GM19025 (cell line): Measurements from ENCODE around the gene S100A14.
"Not testable (repeated sequence)": the region's sequence is repeated elsewhere in the genome, so short reads cannot be mapped to it uniquely, and the experiment has no call there.

Experiments
- ATAC-seq: cut with Tn5 transposase; IDR thresholded peaks from one replicate; pipeline ENCODE4 v1.9.1; 2021; ENCODE audit warnings: mild to moderate bottlenecking, low read depth, moderate library complexity; ENCODE audit not compliant: unreplicated experiment

S100A14 gene

DNA sequence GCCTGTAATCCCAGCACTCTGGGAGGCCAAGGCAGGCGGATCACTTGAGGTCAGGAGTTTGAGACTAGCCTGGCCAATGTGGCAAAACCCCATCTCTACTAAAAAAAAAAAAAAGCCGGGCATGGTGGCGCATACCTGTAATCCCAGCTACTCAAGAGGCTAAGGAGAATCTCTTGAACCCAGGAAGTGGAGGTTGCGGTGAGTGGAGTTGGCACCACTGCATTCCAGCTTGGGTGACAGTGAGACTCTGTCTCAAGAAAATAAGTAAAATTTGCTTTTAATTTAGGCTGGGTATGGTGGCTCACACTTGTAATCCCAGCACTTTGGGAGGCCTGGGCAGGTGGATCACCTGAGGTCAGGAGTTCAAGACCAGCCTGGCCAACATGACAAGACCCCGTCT lies 24.1 kb upstream of the S100A14 start:
- not testable (repeated sequence) for ATAC-seq

DNA sequence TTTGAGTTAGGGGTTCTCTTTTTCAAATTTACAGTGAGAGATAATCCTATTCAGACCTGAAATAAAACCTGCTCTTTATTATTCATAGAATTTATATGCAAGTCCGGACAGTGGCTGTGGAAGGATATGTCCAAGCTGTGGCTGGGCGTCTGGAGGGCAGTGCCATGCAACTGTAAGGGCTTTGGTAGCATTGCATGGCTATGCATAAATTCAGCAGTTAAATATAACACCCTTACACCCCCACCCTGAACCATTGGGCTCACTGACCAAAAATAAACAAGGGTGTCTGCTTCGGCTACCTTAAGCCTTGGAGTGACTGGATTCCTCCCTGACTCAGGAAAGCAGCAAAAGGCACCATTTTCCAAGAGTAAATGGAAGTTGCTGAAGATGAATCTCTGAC lies 23.2 kb upstream of the S100A14 start:
- ATAC-seq = no peak

GRCh38 chr1:153638261-153638660 lies 22.1 kb upstream of the S100A14 start:
- ATAC-seq = no peak

DNA sequence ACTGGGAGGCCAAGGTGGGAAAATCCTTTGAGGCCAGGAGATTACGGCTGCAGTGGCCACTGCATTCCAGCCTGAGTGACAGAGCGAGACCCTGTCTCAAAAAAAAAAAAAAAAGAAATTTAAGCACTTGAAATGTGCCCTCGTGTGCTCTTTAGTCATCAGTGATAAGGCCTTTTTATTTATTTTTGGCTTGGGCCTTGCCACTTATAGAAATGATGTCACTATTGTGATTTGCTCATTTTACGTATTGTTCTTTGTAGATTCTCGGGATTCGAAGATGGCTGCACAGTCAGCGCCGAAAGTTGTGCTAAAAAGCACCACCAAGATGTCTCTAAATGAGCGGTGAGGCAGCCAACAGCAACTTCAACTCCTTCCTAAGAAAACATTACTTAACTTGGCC lies 20.2 kb upstream of the S100A14 start:
- ATAC-seq = no peak

DNA sequence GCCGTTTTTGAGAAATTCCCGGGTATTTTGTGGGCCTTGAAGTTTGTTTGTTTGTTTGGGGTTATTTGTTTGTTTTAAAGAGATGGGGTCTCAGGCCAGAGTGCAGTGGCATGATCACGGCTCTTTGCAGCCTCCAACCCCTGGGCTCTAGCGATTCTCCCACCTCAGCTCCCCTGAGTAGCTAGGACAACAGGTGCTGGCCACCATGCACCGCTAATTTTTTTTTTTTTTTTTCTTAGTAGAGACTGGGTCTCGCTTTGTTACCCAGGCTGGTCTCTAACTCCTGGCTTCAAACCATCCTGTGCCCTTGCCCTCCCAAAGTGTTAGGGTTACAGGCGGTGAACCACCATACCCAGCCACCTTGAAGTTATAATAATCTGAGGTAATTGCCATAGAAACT lies 19.7 kb upstream of the S100A14 start:
- ATAC-seq = no peak

GRCh38 chr1:153633754-153634665 lies 17.9 kb upstream of the S100A14 start, which contains the start of gene CHTOP:
TSS of gene CHTOP (plus strand) at chr1:153634066. CDS start at chr1:153636589, 2,523 bp downstream.
- ATAC-seq = peak; percentile 79

DNA sequence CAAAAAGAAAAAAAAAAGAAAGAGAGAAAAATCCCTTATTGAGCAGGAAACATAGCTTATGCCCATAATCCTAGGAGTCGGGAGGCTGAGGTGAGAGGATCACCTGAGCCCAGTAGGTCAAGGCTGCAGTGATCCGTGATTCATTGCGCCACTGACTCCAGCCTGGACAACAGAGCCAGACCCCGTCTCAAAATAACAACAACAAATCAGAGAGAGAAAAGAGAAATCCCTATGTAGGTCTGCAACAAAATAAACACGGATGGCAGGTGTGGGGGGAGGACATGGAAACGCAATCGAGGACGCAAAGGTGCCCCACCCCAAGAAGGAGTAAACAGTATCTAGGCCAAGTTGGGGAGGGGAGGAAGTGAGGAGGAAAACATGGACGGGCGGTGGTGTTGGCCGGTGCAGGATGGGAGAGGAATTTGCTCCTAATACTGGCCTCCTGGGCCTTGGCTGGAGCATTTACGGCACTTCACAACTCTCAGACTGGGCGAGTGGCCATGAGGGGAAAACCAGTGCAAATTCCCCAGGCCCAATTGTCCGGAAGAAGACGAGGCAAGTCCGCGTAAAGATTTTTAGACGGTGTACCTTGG lies 17.1 kb upstream of the S100A14 start:
- ATAC-seq = peak; percentile 2

DNA sequence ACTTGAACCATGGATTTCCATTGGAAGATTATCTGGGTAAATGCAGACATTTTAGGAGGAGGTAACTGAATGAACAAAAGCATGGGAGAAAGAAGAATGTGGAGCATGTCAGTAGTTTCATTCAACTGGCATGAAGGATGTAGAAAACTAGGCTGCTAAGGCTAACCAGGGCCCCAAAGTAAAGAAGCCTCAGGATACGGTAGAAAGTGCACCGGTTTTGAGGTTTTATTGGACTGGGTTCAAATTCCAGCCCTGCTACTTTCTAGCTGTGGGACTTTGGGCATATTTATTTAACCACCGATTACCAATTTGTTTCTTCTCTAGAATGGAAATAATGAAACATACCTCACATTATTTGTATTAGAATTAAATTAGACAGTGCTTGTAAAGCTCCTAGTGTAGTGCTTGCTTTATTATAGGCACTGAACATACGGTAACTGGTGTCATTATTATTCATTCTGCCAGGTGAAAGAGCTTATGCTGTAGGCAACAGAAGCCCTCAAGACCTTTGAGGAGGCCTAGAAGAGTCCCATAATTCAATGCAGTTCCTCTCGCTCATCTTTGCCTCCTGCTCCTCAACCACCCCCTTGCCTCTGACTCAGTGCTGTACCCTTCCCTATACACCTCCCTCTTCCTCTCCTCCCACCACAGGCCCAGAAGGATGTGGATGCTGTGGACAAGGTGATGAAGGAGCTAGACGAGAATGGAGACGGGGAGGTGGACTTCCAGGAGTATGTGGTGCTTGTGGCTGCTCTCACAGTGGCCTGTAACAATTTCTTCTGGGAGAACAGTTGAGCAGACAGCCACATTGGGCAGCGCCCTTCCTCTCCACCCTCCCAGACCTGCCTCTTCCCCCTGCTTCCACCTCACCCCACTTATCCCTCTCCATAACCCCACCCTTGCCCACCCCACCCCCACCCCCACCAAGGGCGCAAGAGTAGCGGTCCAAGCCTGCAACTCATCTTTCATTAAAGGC lies 15.2 kb upstream of the S100A14 start:
- no peak for ATAC-seq

DNA sequence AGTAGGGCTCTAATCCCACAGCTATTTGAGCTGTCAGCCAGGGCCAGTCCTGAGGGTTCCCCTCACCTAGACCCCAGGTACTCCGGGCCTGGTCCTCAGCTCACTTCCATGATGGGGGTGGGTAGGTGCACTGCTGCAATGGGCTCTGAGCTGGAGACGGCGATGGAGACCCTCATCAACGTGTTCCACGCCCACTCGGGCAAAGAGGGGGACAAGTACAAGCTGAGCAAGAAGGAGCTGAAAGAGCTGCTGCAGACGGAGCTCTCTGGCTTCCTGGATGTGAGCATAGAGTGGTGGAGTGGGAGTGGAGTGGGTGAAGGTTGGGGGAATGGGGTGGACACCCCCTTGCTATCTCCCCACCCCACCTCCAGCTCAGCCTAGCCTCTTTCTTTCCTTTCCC lies 14.3 kb upstream of the S100A14 start:
- no peak for ATAC-seq

- no peak for ATAC-seq
These were observed 13.8 kb upstream of the S100A14 start for GRCh38 chr1:153629971-153630370.

DNA sequence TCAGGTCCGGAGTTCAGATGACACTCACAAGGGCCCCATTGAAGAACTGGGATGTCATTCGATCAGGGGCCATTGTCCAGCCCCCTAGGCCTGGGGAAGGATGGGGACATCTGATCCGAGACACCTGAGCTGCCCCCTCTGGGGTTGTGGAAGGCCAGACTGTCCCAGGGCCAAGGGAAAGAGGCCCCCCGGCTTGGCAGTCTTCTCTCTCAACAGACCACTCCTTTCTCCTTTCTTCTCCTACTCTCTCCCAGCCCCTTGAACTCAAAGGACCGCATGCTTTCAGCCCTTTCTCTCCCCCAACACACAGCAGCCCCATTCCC lies 13.2 kb upstream of the S100A14 start:
- no peak for ATAC-seq

- no peak for ATAC-seq
These were observed 12.7 kb upstream of the S100A14 start for GRCh38 chr1:153628638-153629342.

DNA sequence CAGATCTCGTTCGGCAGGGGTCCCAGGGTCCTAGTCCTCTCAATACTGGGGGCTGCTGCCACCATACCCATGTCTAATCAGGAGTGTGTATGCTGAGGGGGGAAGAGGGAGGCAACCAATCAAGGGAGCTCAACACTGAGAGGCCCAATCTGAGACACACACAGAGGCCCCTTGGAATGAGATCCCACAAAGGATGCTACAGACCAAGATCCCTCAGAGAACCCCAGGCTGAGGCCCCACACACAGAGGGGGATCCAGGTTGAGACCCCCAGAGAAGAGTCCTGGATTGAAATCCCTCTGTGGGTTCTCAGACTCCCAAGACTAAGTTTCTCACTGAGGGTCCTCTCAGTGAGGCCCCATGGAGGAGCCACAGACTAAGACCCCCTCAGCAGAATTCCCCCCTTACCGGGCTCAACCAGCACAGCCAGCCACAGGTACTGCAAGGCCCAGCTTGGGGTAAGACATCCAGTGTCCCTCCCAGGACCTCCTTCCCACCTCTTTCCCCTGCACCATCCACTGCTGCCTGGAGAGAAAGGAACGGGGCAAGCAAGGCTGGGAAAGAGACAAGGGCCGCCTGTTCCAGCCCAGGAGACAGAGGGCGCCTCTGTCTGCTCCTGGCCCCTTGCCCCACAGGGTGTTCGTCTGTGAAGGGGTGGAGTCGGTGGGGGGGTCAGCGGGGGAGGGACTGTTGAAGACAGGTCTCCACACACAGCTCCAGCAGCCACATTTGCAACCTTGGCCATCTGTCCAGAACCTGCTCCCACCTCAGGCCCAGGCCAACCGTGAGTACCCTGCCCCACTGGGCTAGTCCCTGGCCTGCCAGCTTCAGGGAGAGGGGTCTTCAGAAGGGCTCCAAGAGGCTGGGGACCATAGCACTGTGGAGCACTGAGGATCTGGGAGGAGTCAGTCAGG lies 11.8 kb upstream of the S100A14 start, which contains the start of gene S100A1:
S100A1 (plus strand) TSS at position 720 of the 912 bp plus-strand sequence. CDS start 2,088 bp downstream, outside the sequence.
- no peak for ATAC-seq

GRCh38 chr1:153626904-153627714 lies 11.0 kb upstream of the S100A14 start, which contains the start of gene S100A13:
TSS of gene S100A13 (minus strand) at chr1:153627505. CDS start at chr1:153626472, 1,033 bp downstream.
- no peak for ATAC-seq

DNA sequence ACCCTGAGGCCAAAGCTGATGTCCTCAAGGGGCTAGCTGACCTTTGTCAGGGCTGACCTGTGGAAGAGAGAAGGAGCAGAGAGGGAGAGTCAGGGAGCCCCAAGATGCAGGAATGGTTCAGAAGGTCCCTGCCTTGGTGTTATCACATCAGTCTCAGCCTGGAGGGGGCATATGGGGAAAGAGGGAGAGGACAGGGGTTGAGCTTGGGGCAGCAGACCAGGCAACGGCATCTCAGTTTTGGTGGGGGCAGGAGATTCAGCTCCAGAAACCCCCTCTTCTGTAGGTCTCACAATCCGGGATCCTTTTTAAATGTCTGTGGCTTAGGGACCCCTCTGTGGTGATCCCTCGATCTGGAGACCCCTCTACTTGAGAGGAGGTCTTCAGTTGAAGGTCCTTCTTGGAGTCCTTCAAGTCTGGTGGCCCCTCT lies 10.4 kb upstream of the S100A14 start:
- no peak for ATAC-seq

GRCh38 chr1:153624965-153625611 lies 9.0 kb upstream of the S100A14 start:
- no peak for ATAC-seq

- ATAC-seq = no peak
These were observed 7.0 kb upstream of the S100A14 start for GRCh38 chr1:153623101-153623500.

- no peak for ATAC-seq
These were observed 3.0 kb upstream of the S100A14 start for GRCh38 chr1:153619171-153619570.
